ENCODE results near the gene EPS8. TPM values are rescaled to one million over a fixed set of nuclear protein-coding genes. Genes with fewer than 3 reads are reported as not detected.

EPS8 gene
- total RNA-seq: 79.9 and 100 TPM in 2 replicates

GRCh38 chr12:15789220-15790171 is at the start of gene EPS8:
TSS of gene EPS8 (minus strand) at chr12:15789388. CDS start at chr12:15682951, 106,437 bp downstream.
- TF ChIP-seq, protein P1, sequence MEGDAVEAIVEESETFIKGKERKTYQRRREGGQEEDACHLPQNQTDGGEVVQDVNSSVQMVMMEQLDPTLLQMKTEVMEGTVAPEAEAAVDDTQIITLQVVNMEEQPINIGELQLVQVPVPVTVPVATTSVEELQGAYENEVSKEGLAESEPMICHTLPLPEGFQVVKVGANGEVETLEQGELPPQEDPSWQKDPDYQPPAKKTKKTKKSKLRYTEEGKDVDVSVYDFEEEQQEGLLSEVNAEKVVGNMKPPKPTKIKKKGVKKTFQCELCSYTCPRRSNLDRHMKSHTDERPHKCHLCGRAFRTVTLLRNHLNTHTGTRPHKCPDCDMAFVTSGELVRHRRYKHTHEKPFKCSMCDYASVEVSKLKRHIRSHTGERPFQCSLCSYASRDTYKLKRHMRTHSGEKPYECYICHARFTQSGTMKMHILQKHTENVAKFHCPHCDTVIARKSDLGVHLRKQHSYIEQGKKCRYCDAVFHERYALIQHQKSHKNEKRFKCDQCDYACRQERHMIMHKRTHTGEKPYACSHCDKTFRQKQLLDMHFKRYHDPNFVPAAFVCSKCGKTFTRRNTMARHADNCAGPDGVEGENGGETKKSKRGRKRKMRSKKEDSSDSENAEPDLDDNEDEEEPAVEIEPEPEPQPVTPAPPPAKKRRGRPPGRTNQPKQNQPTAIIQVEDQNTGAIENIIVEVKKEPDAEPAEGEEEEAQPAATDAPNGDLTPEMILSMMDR (IDR thresholded peaks at IDR 0.05; ENCODE audit: insufficient read depth, low read depth, low read length): no peak
- H3K4me3 ChIP-seq (ENCODE audit: low read depth, low read length): peak within 1 kb of the TSS; percentile 94
- DNase-seq (ENCODE audit: low read depth): peak; percentile 94

- peak; percentile 16 for DNase-seq (ENCODE audit: low read depth)
- no peak overlapping the region for H3K4me3 ChIP-seq (ENCODE audit: low read depth, low read length)
- TF ChIP-seq, protein P1 (IDR thresholded peaks at IDR 0.05; ENCODE audit: insufficient read depth, low read depth, low read length): no peak
Measured at GRCh38 chr12:15837141-15837790, 48.1 kb upstream of the EPS8 start.

DNA sequence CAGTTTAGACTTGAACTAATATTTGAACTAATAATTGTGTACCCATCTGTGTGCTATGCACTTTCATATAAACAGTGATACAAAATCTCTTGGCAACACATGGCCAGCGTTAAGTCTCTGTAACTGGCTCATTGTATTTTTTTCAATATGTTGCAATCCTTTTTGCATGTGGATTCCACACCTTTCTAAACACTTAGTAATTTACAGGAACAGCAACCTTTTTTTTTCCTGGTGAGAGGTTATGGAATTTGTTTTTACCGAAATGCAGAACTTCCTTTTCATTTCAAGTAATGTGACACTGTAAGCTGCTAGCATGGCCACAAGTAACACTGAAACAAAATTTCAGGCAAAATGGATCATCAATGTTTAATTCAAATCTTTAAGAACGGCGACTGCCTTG is 45.4 kb upstream of the EPS8 start:
- H3K4me3 ChIP-seq (ENCODE audit: low read depth, low read length): no peak overlapping the region
- peak; percentile 18 for DNase-seq (ENCODE audit: low read depth)
- TF ChIP-seq, protein P1 (IDR thresholded peaks at IDR 0.05; ENCODE audit: insufficient read depth, low read depth, low read length): no peak

GRCh38 chr12:15831315-15831978 is 42.3 kb upstream of the EPS8 start:
- H3K4me3 ChIP-seq (ENCODE audit: low read depth, low read length): no peak overlapping the region
- TF ChIP-seq, protein P1 (IDR thresholded peaks at IDR 0.05; ENCODE audit: insufficient read depth, low read depth, low read length): no peak
- no peak for DNase-seq (ENCODE audit: low read depth)

DNA sequence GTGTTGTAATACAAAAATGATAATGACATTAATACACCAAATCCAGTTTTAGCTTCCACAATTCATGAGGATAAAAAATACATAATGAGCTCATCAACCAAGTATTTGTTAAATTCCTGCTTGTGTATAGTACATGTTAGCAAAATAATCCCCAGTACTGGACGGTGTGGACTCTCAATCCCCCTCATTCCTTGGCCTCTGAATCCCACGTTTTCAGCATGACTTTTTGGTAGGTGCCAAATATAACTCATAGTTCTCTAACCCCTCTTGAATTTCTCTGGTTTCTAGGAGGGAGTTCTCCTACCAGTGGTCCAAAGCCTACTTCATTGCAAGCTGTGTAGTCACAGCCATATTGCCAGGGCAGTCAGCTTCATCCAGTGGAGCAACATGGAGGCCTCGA is 41.4 kb upstream of the EPS8 start:
- H3K4me3 ChIP-seq (ENCODE audit: low read depth, low read length): no peak overlapping the region
- peak; percentile 27 for DNase-seq (ENCODE audit: low read depth)
- TF ChIP-seq, protein P1 (IDR thresholded peaks at IDR 0.05; ENCODE audit: insufficient read depth, low read depth, low read length): no peak

GRCh38 chr12:15829949-15830348 is 40.8 kb upstream of the EPS8 start:
- H3K4me3 ChIP-seq (ENCODE audit: low read depth, low read length): no peak overlapping the region
- DNase-seq (ENCODE audit: low read depth): peak; percentile 21
- TF ChIP-seq, protein P1 (IDR thresholded peaks at IDR 0.05; ENCODE audit: insufficient read depth, low read depth, low read length): no peak
